GM12878 (cell line): ENCODE data around the gene DPPA3. TPM values are rescaled to one million over a fixed set of nuclear protein-coding genes. Genes with fewer than 3 reads are reported as not detected.

Experiments
- ATAC-seq: fragments of 200-7000 bp; cut with Tn5 transposase; 3 replicates; pipeline ENCODE4 v1.9.1; 2020; ENCODE audit warnings: mild to moderate bottlenecking, moderate library complexity
- BruUV-seq: library from RNA; stranded (reverse); fragments of 400-500 nt; replicated peaks from 2 replicates; lab custom pipeline; 2021; lab: Mats Ljungman, UMichigan
- CTCF ChIA-PET: fragments of 300-600 bp; sonication (Branson Sonifier 250); formaldehyde crosslinking; extraction: SDS; loops from one replicate; lab custom pipeline; 2021; ENCODE audit warnings: inconsistent platforms; lab: Yijun Ruan, JAX
- POLR2A ChIA-PET: fragments of 350-600 bp; formaldehyde crosslinking; extraction: SDS; loops from one replicate; lab custom pipeline; 2021; ENCODE audit warnings: inconsistent platforms; lab: Charles Lee
- RAD21 ChIA-PET: fragments of 300-600 bp; sonication (Branson Sonifier 250); formaldehyde crosslinking; loops from one replicate; lab custom pipeline; 2023; ENCODE audit warnings: antibody characterized with exemption; ENCODE audit not compliant: unreplicated experiment; lab: Charles Lee
- SMC1A ChIA-PET: fragments of 300-600 bp; sonication (Branson Sonifier 250); formaldehyde crosslinking; loops from one replicate; lab custom pipeline; 2023; ENCODE audit not compliant: unreplicated experiment, uncharacterized antibody; lab: Charles Lee
- DNase-seq: peaks from one replicate; pipeline ENCODE4 v3.0.0-alpha.2; 2011; ENCODE audit warnings: low read depth, low spot score
- FAIRE-seq: peaks from 3 replicates; lab custom pipeline; 2011; peaks lifted over from hg19 to GRCh38; lab: Jason Lieb, UNC
- H2AFZ ChIP-seq: 2 replicates; pipeline ENCODE4 v1.6.0; 2011; ENCODE audit warnings: low read depth, low read length, control low read depth; ENCODE audit not compliant: control insufficient read depth
- H3K27ac ChIP-seq: 2 replicates; pipeline ENCODE4 v1.5.1; 2011; ENCODE audit warnings: control low read depth; ENCODE audit not compliant: control insufficient read depth, insufficient read depth
- H3K27me3 ChIP-seq, 2 experiments: replicated peaks in 1 of 2; 2 replicates each; pipeline versions ENCODE4 v1.6.0 to v1.6.1; 2011; ENCODE audit warnings: low read length in 1 of 2; ENCODE audit not compliant: control insufficient read depth in 2 of 2, insufficient read depth in 2 of 2
- H3K36me3 ChIP-seq, 2 experiments: 2 replicates each; pipeline ENCODE4 v1.5.1; 2011; ENCODE audit warnings: low read length in 1 of 2; ENCODE audit not compliant: control insufficient read depth in 2 of 2, insufficient read depth in 2 of 2
- H3K4me1 ChIP-seq: 2 replicates; pipeline ENCODE4 v1.6.1; 2011; ENCODE audit warnings: mild to moderate bottlenecking, low read length, moderate library complexity, mixed read lengths; ENCODE audit not compliant: control insufficient read depth, insufficient read depth
- H3K4me2 ChIP-seq: 2 replicates; pipeline ENCODE4 v1.6.0; 2011; ENCODE audit warnings: control low read depth; ENCODE audit not compliant: control insufficient read depth, insufficient read depth
- H3K4me3 ChIP-seq: fragments of 200-600 bp; sonication (generic); 2 replicates; pipeline ENCODE4 v1.5.1; 2016
- H3K79me2 ChIP-seq: 2 replicates; pipeline ENCODE4 v1.6.0; 2011; ENCODE audit warnings: low read length; ENCODE audit not compliant: control insufficient read depth, insufficient read depth
- H3K9ac ChIP-seq: 2 replicates; pipeline ENCODE4 v1.8.0; 2011; ENCODE audit warnings: low read length, control low read depth, mixed read lengths; ENCODE audit not compliant: control insufficient read depth, insufficient read depth
- H3K9me3 ChIP-seq: replicated peaks from 3 replicates; pipeline ENCODE4 v1.5.1; 2011; ENCODE audit warnings: mild to moderate bottlenecking, low read length; ENCODE audit not compliant: control insufficient read depth, insufficient read depth
- H4K20me1 ChIP-seq: 2 replicates; pipeline ENCODE4 v1.6.0; 2011; ENCODE audit not compliant: control insufficient read depth, insufficient read depth
- CEBPZ ChIP-seq: fragments of 150-350 bp; IDR thresholded peaks from 2 replicates; pipeline ENCODE4 v1.6.1; 2016; ENCODE audit warnings: low read depth, low read length
- CHD2 ChIP-seq: IDR thresholded peaks from 2 replicates; pipeline ENCODE4 v1.6.1; 2011; ENCODE audit warnings: low read depth, low read length, improper control_type of control experiment, borderline replicate concordance
- CTCF ChIP-seq, 3 experiments: IDR thresholded peaks in 2 of 3; conservative IDR thresholded peaks in 1 of 3; 2 replicates each; pipeline ENCODE4 v1.5.1; 2011; ENCODE audit warnings: low read depth in 3 of 3, low read length in 3 of 3, mild to moderate bottlenecking in 3 of 3, control low read depth in 2 of 3, moderate library complexity in 2 of 3, inconsistent platforms in 1 of 3, mixed read lengths in 1 of 3; ENCODE audit not compliant: control insufficient read depth in 2 of 3, insufficient read depth in 1 of 3; ENCODE audit errors: extremely low read depth in 1 of 3
- HDAC6 ChIP-seq: fragments of 200-600 bp; sonication (generic); IDR thresholded peaks from one replicate; pipeline ENCODE4 v1.8.0; 2017; ENCODE audit warnings: antibody characterized with exemption; ENCODE audit not compliant: unreplicated experiment
- POLR2A ChIP-seq: IDR thresholded peaks from 2 replicates; pipeline ENCODE4 v1.6.1; 2011; ENCODE audit warnings: low read depth, mild to moderate bottlenecking, low read length
- RAD21 ChIP-seq: IDR thresholded peaks from 2 replicates; pipeline ENCODE4 v1.6.1; 2011; ENCODE audit warnings: mild to moderate bottlenecking, low read depth, low read length, moderate library complexity; ENCODE audit not compliant: insufficient read depth
- SMC3 ChIP-seq: IDR thresholded peaks from 2 replicates; pipeline ENCODE4 v1.6.1; 2011; ENCODE audit warnings: low read length, improper control_type of control experiment, borderline replicate concordance
- ZNF592 ChIP-seq: fragments of 450-650 bp; IDR thresholded peaks from 2 replicates; pipeline ENCODE4 v1.6.1; 2017; ENCODE audit warnings: mild to moderate bottlenecking, moderate library complexity
- WGBS: methylation state at CpG from one replicate; pipeline ENCODE4 v1.1.6; 2016; ENCODE audit warnings: low lambda C conversion rate; ENCODE audit not compliant: insufficient replicate concordance, insufficient coverage; ENCODE audit errors: missing lambda C conversion rate; 5-methylcytosine and 5-hydroxymethylcytosine counted together
- in situ Hi-C: fragments of 300-500 bp; cut with MboI; formaldehyde crosslinking; loops from 9 replicates; pipeline ENCODE4 v1.14.3; 2018; ENCODE audit warnings: mixed read lengths
- intact Hi-C: fragments of 100-400 bp; cut with micrococcal nuclease; formaldehyde crosslinking; loops from one replicate; pipeline ENCODE4 v1.14.2; 2022; ENCODE audit not compliant: unreplicated experiment
- polyA plus RNA-seq, 11 experiments: library from polyadenylated mRNA; depleted of rRNA in 4 of 11; unstranded in 6 of 11; stranded (reverse) in 5 of 11; fragments of >200 nt; fragmentation: Nextera tagmentation in 4 of 11; fragmentation: Illumina TruSeq in 1 of 11; extraction: Ambion mirVana in 4 of 11; extraction: Trizol in 1 of 11; gene quantifications; 1 replicate in 1 of 11; 2 replicates in 10 of 11; pipeline versions ENCODE4 v1.2.1 to v1.2.3, GENCODE V29; 2011 to 2016; ENCODE audit warnings: inconsistent platforms in 2 of 11, missing spikeins in 2 of 11, low read depth in 1 of 11
- total RNA-seq, 4 experiments: library from RNA; depleted of rRNA in 3 of 4; stranded (reverse); fragments of >200 nt in 3 of 4; fragmentation: Illumina TruSeq in 1 of 4; extraction: Trizol in 1 of 4; gene quantifications; 2 replicates each; pipeline versions ENCODE4 v1.2.1 to v1.2.3, GENCODE V29; 2013 to 2021

Gene DPPA3
- total and polyA plus RNA-seq, 10 of the 15 experiments (the other 5 are each of a cell fraction or from before 2014, with no cell fraction given), result 0.05 TPM; not detected in 9

- no peak overlapping the region for H2AFZ ChIP-seq
- ChIA-PET POLR2A (interaction anchor here (0.6 kb wide), 1 partner anchor 27 kb away, joined by 4 read pairs; no protein-coding TSS in a partner anchor), RAD21 (interaction anchor here (1.0 kb wide), 1 partner anchor 92 kb away, joined by 4 read pairs; no protein-coding TSS in a partner anchor), SMC1A (interaction anchor here (0.6 kb wide), 1 partner anchor 11 kb away, joined by 3 read pairs; no protein-coding TSS in a partner anchor), CTCF (interaction anchor here (0.8 kb wide), 1 partner anchor 160 kb away, joined by 3 read pairs; no protein-coding TSS in a partner anchor)
- H3K9ac ChIP-seq, result no peak overlapping the region
- H3K36me3 ChIP-seq, result no peaks in the 10 kb centered on the region
- in situ Hi-C loops (no loop called here), intact Hi-C loops (loop anchor here (5.0 kb wide), 1 partner anchor 91 kb away; no protein-coding TSS in a partner anchor)
- DNase-seq (no peak), FAIRE-seq (no peak), ATAC-seq (no peak)
- H3K4me1 ChIP-seq, result no peaks in the 10 kb centered on the region
- H3K27ac ChIP-seq, result no peak overlapping the region
- no peak overlapping the region for H3K4me2 ChIP-seq
- 14% methylated on average over 5 of the region's 5 CpGs for WGBS
- no peaks in the 10 kb centered on the region for H3K27me3 ChIP-seq
- no peak overlapping the region for H3K4me3 ChIP-seq
- no peaks in the 10 kb centered on the region for H3K9me3 ChIP-seq
- TF ChIP-seq CHD2 (no peak), CTCF (IDR thresholded peaks at IDR 0.05 in 2 of 3, conservative IDR thresholded peaks at IDR 0.05 in 1 of 3; ENCODE audit: control insufficient read depth in 2 of 3, extremely low read depth in 1 of 3, insufficient read depth in 1 of 3, low read depth in 3 of 3, low read length in 3 of 3) (peak in 2 of 3 experiments; percentile 19 to 33; a peak in 3 of 6 replicates), HDAC6 (no peak), ZNF592 (no peak), CEBPZ (no peak), RAD21 (peak; percentile 49), SMC3 (peak; percentile 25; the same call in 1 of the 2 replicates), POLR2A (no peak)
- H3K79me2 ChIP-seq, result no peaks in the 10 kb centered on the region
- H4K20me1 ChIP-seq, result no peaks in the 10 kb centered on the region
- no TSS peak for BruUV-seq
Observed at GRCh38 chr12:7716381-7716780, 5.1 kb downstream of the DPPA3 start.
